Stimulated activated naive B cell treated with anti-CD40 and anti-IgM and Interleukin-4, amounts not matched to agents 10 μg/mL and 1 μg/mL and 100 μg/mL, for 72 hours (primary cell): Measurements from ENCODE around the gene DDX6.

ENCODE experiments used
- ATAC-seq, 2 donors: fragments of 150-1000 bp; cut with Tn5 transposase; replicated peaks; 2 replicates each; pipeline ENCODE4 v1.10.0; 2021; ENCODE audit warnings: moderate library complexity in 1 of 2
- DNase-seq: peaks from one replicate; pipeline ENCODE4 v3.0.0; 2021
- H3K27ac Mint-ChIP-seq: one replicate; pipeline ENCODE4 v1.8.0; 2022; ENCODE audit warnings: mild to moderate bottlenecking, mixed read lengths
- H3K27me3 Mint-ChIP-seq, 2 donors: one replicate each; pipeline ENCODE4 v1.8.0; 2022; ENCODE audit warnings: mixed read lengths in 2 of 2
- H3K36me3 Mint-ChIP-seq, 2 donors: one replicate each; pipeline ENCODE4 v1.8.0; 2022; ENCODE audit warnings: mixed read lengths in 2 of 2, mild to moderate bottlenecking in 1 of 2
- H3K4me1 Mint-ChIP-seq, 2 donors: one replicate each; pipeline ENCODE4 v1.8.0; 2022; ENCODE audit warnings: mixed read lengths in 2 of 2, mild to moderate bottlenecking in 1 of 2
- H3K4me3 Mint-ChIP-seq, 2 donors: one replicate each; pipeline ENCODE4 v1.8.0; 2022; ENCODE audit warnings: mild to moderate bottlenecking in 2 of 2, mixed read lengths in 2 of 2, moderate library complexity in 1 of 2
- H3K9me3 Mint-ChIP-seq, 2 donors: one replicate each; pipeline ENCODE4 v1.8.0; 2022; ENCODE audit warnings: mixed read lengths in 2 of 2, mild to moderate bottlenecking in 1 of 2

Gene DDX6

DNA sequence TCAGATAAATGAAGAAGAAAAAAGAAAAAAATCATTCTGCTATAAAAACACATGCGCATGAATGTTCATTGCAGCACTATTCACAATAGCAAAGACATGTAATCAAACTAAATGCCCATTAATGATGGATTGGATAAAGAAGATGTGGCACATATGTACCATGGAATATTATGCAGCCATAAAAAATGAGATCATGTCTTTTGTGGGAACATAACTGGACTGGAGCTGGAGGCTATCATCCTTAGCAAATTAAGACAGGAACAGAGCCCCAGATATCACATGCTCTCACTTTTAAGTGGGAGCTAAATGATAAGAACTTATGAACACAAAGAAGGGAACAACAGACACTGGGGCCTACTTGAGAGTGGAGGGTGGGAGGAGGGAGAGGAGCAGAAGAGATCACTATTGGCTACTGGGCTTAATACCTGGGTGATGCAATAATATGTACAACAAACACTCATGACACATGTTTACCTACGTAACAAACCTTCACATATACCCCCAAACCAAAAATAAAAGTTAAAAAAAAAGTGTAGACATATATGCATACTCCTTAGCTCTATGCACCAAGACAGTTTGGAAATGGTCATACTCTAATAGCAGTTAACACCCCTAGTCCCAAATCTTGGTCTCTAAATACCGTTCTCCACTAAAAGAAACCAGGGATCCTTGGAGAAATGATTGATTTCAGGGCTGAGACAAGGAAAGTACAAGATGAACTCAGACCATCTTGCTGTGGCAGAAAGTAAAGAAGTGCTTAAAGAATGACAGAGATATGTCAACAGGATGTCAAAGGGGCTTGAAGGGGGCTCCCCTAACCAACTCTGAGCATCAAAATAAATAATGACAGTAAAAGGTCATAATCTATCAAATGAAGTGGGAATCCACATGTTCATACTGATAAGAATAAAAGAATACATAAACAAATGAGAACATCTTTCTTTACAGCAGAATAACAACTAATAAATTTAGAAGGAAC lies 17.1 kb upstream of the DDX6 start:
- H3K36me3 Mint-ChIP-seq = no peaks in the 10 kb centered on the region
- ATAC-seq (peak; percentile 80 to 91), DNase-seq (no peak)
- no peaks in the 10 kb centered on the region for H3K27me3 Mint-ChIP-seq
- peaks cover 43 to 67% of the 10 kb centered on the region in 2 donors for H3K4me1 Mint-ChIP-seq
- peak overlapping the region; percentile 82 for H3K27ac Mint-ChIP-seq
- peak overlapping the region in 1 of 2 donors; percentile 26 for H3K4me3 Mint-ChIP-seq
- H3K9me3 Mint-ChIP-seq = no peaks in the 10 kb centered on the region

DNA sequence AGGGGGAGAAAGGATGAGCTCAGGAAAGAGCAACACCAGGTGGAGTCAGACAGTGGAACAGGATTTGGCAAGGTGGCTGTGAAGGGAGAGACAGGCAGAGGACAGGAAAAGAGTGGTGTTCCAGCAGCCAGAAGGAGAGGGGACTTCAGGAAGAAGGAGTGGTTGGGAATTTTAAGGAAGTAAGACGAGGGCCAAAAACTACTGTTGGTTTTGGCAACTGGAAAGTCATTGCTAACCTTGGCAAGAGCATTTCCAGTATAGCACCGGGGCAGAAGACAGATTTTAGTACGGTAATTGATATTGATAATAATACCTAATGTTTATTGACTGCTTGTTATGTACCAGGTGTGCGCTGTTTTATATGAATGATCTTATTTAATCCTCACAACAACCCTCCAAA lies 15.4 kb upstream of the DDX6 start:
- Mint-ChIP-seq H3K4me3 (no peak overlapping the region), H3K36me3 (no peaks in the 10 kb centered on the region)
- no peak for ATAC-seq

GRCh38 chr11:118804094-118804493 lies 13.1 kb upstream of the DDX6 start:
- Mint-ChIP-seq H3K4me3 (no peak overlapping the region), H3K9me3 (no peaks in the 10 kb centered on the region), H3K27me3 (no peaks in the 10 kb centered on the region), H3K36me3 (no peaks in the 10 kb centered on the region), H3K4me1 (peaks cover 30 to 40% of the 10 kb centered on the region in 2 donors), H3K27ac (peak overlapping the region; percentile 33)
- ATAC-seq = peak; percentile 44 to 73
- no peak for DNase-seq

More for the DNA sequence above, 15.4 kb upstream of the DDX6 start:
- Mint-ChIP-seq H3K9me3 (no peaks in the 10 kb centered on the region), H3K27me3 (no peaks in the 10 kb centered on the region), H3K4me1 (peaks cover 39 to 56% of the 10 kb centered on the region in 2 donors), H3K27ac (peak overlapping the region; percentile 15)
- no peak for DNase-seq

GRCh38 chr11:118799372-118799771 lies 8.4 kb upstream of the DDX6 start:
- peaks cover 24 to 27% of the 10 kb centered on the region in 2 donors for H3K4me1 Mint-ChIP-seq
- DNase-seq = no peak
- H3K4me3 Mint-ChIP-seq = no peak overlapping the region
- H3K9me3 Mint-ChIP-seq = no peaks in the 10 kb centered on the region
- no peaks in the 10 kb centered on the region for H3K27me3 Mint-ChIP-seq
- no peak for ATAC-seq
- peak overlapping the region; percentile 38 for H3K27ac Mint-ChIP-seq
- H3K36me3 Mint-ChIP-seq = no peaks in the 10 kb centered on the region

GRCh38 chr11:118797510-118797909 lies 6.5 kb upstream of the DDX6 start:
- Mint-ChIP-seq H3K36me3 (no peaks in the 10 kb centered on the region), H3K27me3 (no peaks in the 10 kb centered on the region), H3K4me3 (no peak overlapping the region), H3K27ac (no peak overlapping the region), H3K4me1 (peaks cover 17 to 26% of the 10 kb centered on the region in 2 donors), H3K9me3 (no peaks in the 10 kb centered on the region)
- no peak for DNase-seq
- no peak for ATAC-seq

- ATAC-seq (peak; percentile 72 to 75), DNase-seq (peak; percentile 78)
- peaks cover 18 to 21% of the 10 kb centered on the region in 2 donors for H3K36me3 Mint-ChIP-seq
- peak overlapping the region; percentile 99 for H3K4me3 Mint-ChIP-seq
- H3K27me3 Mint-ChIP-seq = no peaks in the 10 kb centered on the region
- no peaks in the 10 kb centered on the region for H3K9me3 Mint-ChIP-seq
- peaks cover 10 to 39% of the 10 kb centered on the region in 2 donors for H3K4me1 Mint-ChIP-seq
- H3K27ac Mint-ChIP-seq = peak overlapping the region; percentile 100
These were observed 1.7 kb upstream of the DDX6 start for GRCh38 chr11:118792570-118793124.

- Mint-ChIP-seq H3K36me3 (peaks cover 18 to 24% of the 10 kb centered on the region in 2 donors), H3K27me3 (no peaks in the 10 kb centered on the region), H3K4me1 (peaks cover 9 to 43% of the 10 kb centered on the region in 2 donors), H3K27ac (peak overlapping the region; percentile 100), H3K4me3 (peak overlapping the region; percentile 99), H3K9me3 (no peaks in the 10 kb centered on the region)
- ATAC-seq = peak; percentile 24 to 41
- peak; percentile 43 for DNase-seq
These were observed 1.1 kb upstream of the DDX6 start for GRCh38 chr11:118791961-118792569.

DNA sequence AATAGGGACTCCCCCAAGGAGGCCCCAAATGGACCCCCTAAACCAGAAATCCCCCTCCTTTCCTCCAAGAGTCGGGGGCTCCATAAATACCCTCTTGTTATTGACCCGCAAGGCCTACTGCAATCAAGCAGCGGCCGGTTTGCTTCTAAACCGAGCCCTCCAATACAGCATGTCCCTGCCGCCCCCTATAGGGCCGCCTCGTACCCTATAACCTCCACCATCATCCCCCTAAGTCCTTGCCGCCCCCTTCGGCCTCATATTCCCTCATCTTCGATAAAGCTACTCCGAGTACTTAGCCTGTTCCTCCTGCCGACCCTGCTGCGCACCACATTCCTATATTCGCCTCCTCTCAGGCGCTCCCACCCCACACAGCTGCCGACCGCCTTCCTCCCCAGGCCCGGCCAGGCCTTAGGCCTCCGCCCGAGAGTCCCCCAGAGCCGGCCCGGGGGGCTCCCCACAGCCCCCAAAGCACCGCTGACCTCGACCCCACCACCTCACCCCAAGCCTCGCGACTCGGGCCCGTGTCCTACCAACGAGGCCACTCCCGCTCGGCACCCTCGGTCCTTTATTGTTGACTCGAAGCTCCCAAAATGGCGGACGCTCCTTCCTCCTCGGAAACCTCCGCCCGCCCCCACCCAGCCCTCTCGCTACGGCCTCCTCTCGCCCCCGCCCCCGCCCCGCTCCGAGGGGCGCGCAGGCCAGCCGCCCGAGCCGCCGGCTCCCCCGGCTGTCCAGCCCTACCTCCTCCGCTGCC lies 430 bp downstream of the DDX6 start:
- DNase-seq = peak; percentile 41
- H3K36me3 Mint-ChIP-seq = peaks cover 18 to 29% of the 10 kb centered on the region in 2 donors
- H3K4me3 Mint-ChIP-seq = peak overlapping the region; percentile 99

GRCh38 chr11:118789501-118790356 lies 1.2 kb downstream of the DDX6 start:
- Mint-ChIP-seq H3K27ac (peak overlapping the region; percentile 100), H3K9me3 (no peaks in the 10 kb centered on the region), H3K27me3 (no peaks in the 10 kb centered on the region), H3K4me1 (peaks cover 11 to 52% of the 10 kb centered on the region in 2 donors), H3K36me3 (peaks cover 18 to 29% of the 10 kb centered on the region in 2 donors), H3K4me3 (peak overlapping the region; percentile 99)
- ATAC-seq (peak in 1 of 2 donors; percentile 0), DNase-seq (no peak)

More for the DNA sequence above, 430 bp downstream of the DDX6 start:
- peaks cover 11 to 50% of the 10 kb centered on the region in 2 donors for H3K4me1 Mint-ChIP-seq
- ATAC-seq = peak; percentile 31 to 34
- no peaks in the 10 kb centered on the region for H3K27me3 Mint-ChIP-seq
- H3K9me3 Mint-ChIP-seq = no peaks in the 10 kb centered on the region
- peak overlapping the region; percentile 100 for H3K27ac Mint-ChIP-seq

GRCh38 chr11:118786657-118787056 lies 4.3 kb downstream of the DDX6 start:
- DNase-seq = no peak
- H3K9me3 Mint-ChIP-seq = no peaks in the 10 kb centered on the region
- H3K36me3 Mint-ChIP-seq = peaks cover 19 to 39% of the 10 kb centered on the region in 2 donors
- peak overlapping the region; percentile 77 for H3K27ac Mint-ChIP-seq
- no peak for ATAC-seq
- peaks cover 11 to 48% of the 10 kb centered on the region in 2 donors for H3K4me1 Mint-ChIP-seq
- H3K27me3 Mint-ChIP-seq = no peaks in the 10 kb centered on the region
- H3K4me3 Mint-ChIP-seq = peak overlapping the region; percentile 66 to 69

DNA sequence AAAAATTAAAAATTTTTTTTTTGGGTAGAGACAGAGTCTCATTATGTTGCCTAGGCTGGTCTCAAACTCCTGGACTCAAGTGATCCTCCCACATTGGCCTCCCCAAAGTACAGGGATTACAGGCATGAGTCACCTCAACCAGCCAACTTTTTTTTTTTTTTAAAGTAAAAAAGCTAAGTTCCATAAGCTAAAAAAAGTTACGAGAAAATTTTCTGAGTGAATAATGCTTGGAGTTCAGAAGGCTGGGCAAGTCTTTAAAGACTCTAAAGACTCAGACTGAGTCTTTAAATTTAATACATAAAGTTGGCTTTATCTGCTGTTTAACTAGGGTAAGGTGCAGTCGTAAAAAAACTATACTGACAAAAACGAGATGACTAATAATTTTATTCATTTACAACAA lies 5.6 kb downstream of the DDX6 start:
- Mint-ChIP-seq H3K9me3 (no peaks in the 10 kb centered on the region), H3K27ac (no peak overlapping the region), H3K4me1 (peaks cover 13 to 48% of the 10 kb centered on the region in 2 donors), H3K27me3 (no peaks in the 10 kb centered on the region), H3K4me3 (no peak overlapping the region), H3K36me3 (peaks cover 16 to 34% of the 10 kb centered on the region in 2 donors)
- no peak for ATAC-seq
- DNase-seq = no peak

- Mint-ChIP-seq H3K27me3 (no peaks in the 10 kb centered on the region), H3K4me1 (peaks cover 10 to 40% of the 10 kb centered on the region in 2 donors), H3K36me3 (peaks cover 9 to 27% of the 10 kb centered on the region in 2 donors), H3K4me3 (peak overlapping the region in 1 of 2 donors; percentile 11), H3K27ac (peak overlapping the region; percentile 71), H3K9me3 (no peaks in the 10 kb centered on the region)
- DNase-seq = no peak
- ATAC-seq = peak; percentile 53 to 71
These were observed 7.1 kb downstream of the DDX6 start for GRCh38 chr11:118783724-118784495.
